ENCODE results near the gene COX14.

DNA sequence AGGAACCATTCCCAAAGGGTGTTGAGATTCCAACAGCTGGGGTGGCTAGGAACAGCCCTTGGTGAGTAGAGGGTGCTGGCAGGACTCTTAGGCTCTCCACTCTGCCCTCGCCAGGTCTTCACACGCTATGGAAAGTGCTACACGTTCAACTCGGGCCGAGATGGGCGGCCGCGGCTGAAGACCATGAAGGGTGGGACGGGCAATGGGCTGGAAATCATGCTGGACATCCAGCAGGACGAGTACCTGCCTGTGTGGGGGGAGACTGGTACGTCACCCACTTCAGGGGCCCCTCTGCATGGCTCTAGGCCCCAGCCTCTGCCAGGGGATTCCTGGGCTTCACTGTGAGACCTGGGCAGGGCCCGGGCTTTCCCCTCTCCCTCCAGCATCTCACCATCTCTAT lies 34.9 kb upstream of the COX14 start:
- TF ChIP-seq CTCF (IDR thresholded peaks at IDR 0.05), result no peak
- TF ChIP-seq POLR2A (IDR thresholded peaks at IDR 0.05), result no peak
